Ovary (tissue), 9 donors: ENCODE measurements around the gene SOX12. TPM values are rescaled to one million over a fixed set of nuclear protein-coding genes. Genes with fewer than 3 reads are reported as not detected.

Experiments
- DNase-seq, 5 donors: peaks; one replicate each; pipeline ENCODE4 v3.0.0-alpha.2; 2019 to 2020
- H3K27ac ChIP-seq, 2 donors: fragments of 200-600 bp; one replicate each; pipeline versions ENCODE4 v1.5.1 to v1.8.0; 2019 to 2022
- H3K27me3 ChIP-seq: fragments of 200-600 bp; one replicate; pipeline ENCODE4 v1.8.0; 2022
- H3K36me3 ChIP-seq: fragments of 200-600 bp; sonication (generic); one replicate; pipeline ENCODE4 v1.5.1; 2019
- H3K4me1 ChIP-seq: one replicate; pipeline ENCODE4 v1.8.1; 2013; ENCODE audit warnings: mild to moderate bottlenecking, moderate library complexity; ENCODE audit not compliant: insufficient read depth
- H3K4me3 ChIP-seq: fragments of 200-600 bp; sonication (generic); one replicate; pipeline ENCODE4 v1.5.1; 2017
- H3K9me3 ChIP-seq, 2 donors: fragments of 200-600 bp in 1 of 2; sonication (generic) in 1 of 2; one replicate each; pipeline versions ENCODE4 v1.5.1 to v1.8.1; 2013 to 2019; ENCODE audit warnings: mild to moderate bottlenecking in 1 of 2, moderate library complexity in 1 of 2
- CTCF ChIP-seq, 3 donors: fragments of 450-650 bp in 2 of 3; fragments of 200-600 bp in 1 of 3; IDR thresholded peaks; one replicate each; pipeline versions ENCODE4 v1.5.1 to v1.8.0; 2016 to 2022; ENCODE audit warnings: antibody characterized with exemption in 3 of 3, mild to moderate bottlenecking in 1 of 3
- EP300 ChIP-seq: sonication (generic); formaldehyde crosslinking; IDR thresholded peaks from one replicate; pipeline ENCODE4 v1.6.1; 2017; ENCODE audit warnings: antibody characterized with exemption
- POLR2A ChIP-seq: fragments of 450-650 bp; IDR thresholded peaks from one replicate; pipeline ENCODE4 v1.6.1; 2017; ENCODE audit warnings: antibody characterized with exemption, mild to moderate bottlenecking, moderate library complexity
- WGBS, 3 donors: extraction: QIAGEN DNeasy Blood & Tissue Kit in 1 of 3; methylation state at CpG; one replicate each; pipeline versions ENCODE4 v1.1.5 to v1.1.7; 2013 to 2017; 5-methylcytosine and 5-hydroxymethylcytosine counted together
- intact Hi-C, 4 donors: fragments of 100-400 bp; cut with DNase I; formaldehyde crosslinking; loops; one replicate each; pipeline versions ENCODE4 v1.11.0 to v1.15.1; 2022 to 2023
- polyA plus RNA-seq, 2 donors: library from polyadenylated mRNA; stranded (reverse); fragments of 200-250 nt in 1 of 2; fragments of 350-450 nt in 1 of 2; fragmentation: Illumina TruSeq in 1 of 2; extraction: RNeasy Lipid Tissue Mini Kit (QIAGEN cat#74804) in 1 of 2; gene quantifications; one replicate each; pipeline ENCODE4 v1.2.3, GENCODE V29; 2013 to 2014
- total RNA-seq, 7 donors: library from RNA; depleted of rRNA in 2 of 7; stranded (reverse); fragments of >200 nt in 2 of 7; fragmentation: NEBNext Ultra II Directional in 3 of 7; extraction: Animal tissue kit (Norgen Biotek cat#: 25700) in 3 of 7; gene quantifications; one replicate each; pipeline versions ENCODE4 v1.1.0 to v1.2.4, GENCODE V29; 2016 to 2023
- donor health status: DM: no; HTN: no; CAD: no; lungs with moderate emphysema.
- donor health status: DM: no; HTN: no; CAD: no.
- donor health status: Bipolar disorder and iron deficiency.
- donor health status: DM: yes; HTN: yes; CAD: no.
- donor health status: DM: no; HTN: no; CAD: no.
- donor health status: DM: yes; HTN: yes; CAD: no.

The SOX12 gene
- total and polyA plus RNA-seq, 9 donors = 4.1 to 34.1 (median 21.3) TPM

- no peak for TF ChIP-seq EP300
- no peak for TF ChIP-seq POLR2A
- TF ChIP-seq CTCF (IDR thresholded peaks at IDR 0.05) = no peak
- Histone ChIP-seq H3K4me1 (peaks cover 4% of the 10 kb centered on the region), H3K4me3 (no peak overlapping the region), H3K27me3 (no peaks in the 10 kb centered on the region), H3K9me3 (no peaks in the 10 kb centered on the region), H3K27ac (no peak overlapping the region), H3K36me3 (no peaks in the 10 kb centered on the region)
- 74 to 83% (median 77%) methylated on average over 2 of the region's 2 CpGs for WGBS, 3 donors
- DNase-seq = no peak
- intact Hi-C loops = no loop called here
These were observed 16.3 kb downstream of the SOX12 start for GRCh38 chr20:341682-342081.

GRCh38 chr20:343107-343506, 17.8 kb downstream of the SOX12 start:
- TF ChIP-seq POLR2A (no peak), CTCF (IDR thresholded peaks at IDR 0.05) (no peak), EP300 (no peak)
- Histone ChIP-seq H3K9me3 (no peaks in the 10 kb centered on the region), H3K36me3 (no peaks in the 10 kb centered on the region), H3K27me3 (no peaks in the 10 kb centered on the region), H3K27ac (no peak overlapping the region), H3K4me1 (peaks cover 4% of the 10 kb centered on the region), H3K4me3 (no peak overlapping the region)
- intact Hi-C loops = no loop called here
- DNase-seq = no peak

- 56 to 59% (median 57%) methylated on average over 9 of the region's 9 CpGs for WGBS, 3 donors
- intact Hi-C loops = no loop called here
- H3K27me3 ChIP-seq = no peaks in the 10 kb centered on the region
These were observed 20.8 kb downstream of the SOX12 start for GRCh38 chr20:346033-346639.

GRCh38 chr20:346640-347316, 21.4 kb downstream of the SOX12 start, which contains the start of gene NRSN2:
Gene NRSN2, plus strand, starts transcription at chr20:347111. Its CDS starts 2,533 bp downstream, at chr20:349644.
- H3K36me3 ChIP-seq = no peaks in the 10 kb centered on the region
- DNase-seq = peak; percentile 72 to 85 (median 82)
- intact Hi-C loops = no loop called here

More at GRCh38 chr20:346033-346639, 20.8 kb downstream of the SOX12 start:
- Histone ChIP-seq H3K9me3 (no peaks in the 10 kb centered on the region), H3K27ac (peak overlapping the region; percentile 69 to 98), H3K36me3 (no peaks in the 10 kb centered on the region), H3K4me1 (peaks cover 7% of the 10 kb centered on the region), H3K4me3 (peak overlapping the region; percentile 80)
- peak in 1 of 5 donors; percentile 33 for DNase-seq
- TF ChIP-seq POLR2A = no peak
- TF ChIP-seq EP300 = no peak
- no peak for TF ChIP-seq CTCF (IDR thresholded peaks at IDR 0.05)

More at GRCh38 chr20:346640-347316, 21.4 kb downstream of the SOX12 start, which contains the start of gene NRSN2:
- Histone ChIP-seq H3K4me3 (peak within 1 kb of the TSS; percentile 80), H3K27me3 (no peaks in the 10 kb centered on the region), H3K4me1 (peaks cover 7% of the 10 kb centered on the region), H3K9me3 (no peaks in the 10 kb centered on the region), H3K27ac (peak within 1 kb of the TSS; percentile 69 to 98)
- TF ChIP-seq POLR2A (peak; percentile 63), CTCF (IDR thresholded peaks at IDR 0.05) (no peak)
- WGBS, 3 donors = 0 to 1% (median 1%) methylated on average over 32 to 50 of the region's 50 CpGs
